IMR-90 (cell line): ENCODE results near the gene CSF1. TPM values are rescaled to one million over a fixed set of nuclear protein-coding genes. Genes with fewer than 3 reads are reported as not detected.
A peak's percentile ranks its signal among the peaks of the same experiment; 100 is the strongest.

ENCODE experiments used
- ATAC-seq: fragments of 200-7000 bp; cut with Tn5 transposase; 2 replicates; pipeline ENCODE4 v1.9.1; 2020; ENCODE audit warnings: low read depth, mild to moderate bottlenecking, moderate library complexity
- BruUV-seq: library from RNA; stranded (reverse); fragments of 400-500 nt; replicated peaks from 2 replicates; lab custom pipeline; 2021; lab: Mats Ljungman, UMichigan
- CTCF ChIA-PET: fragments of 300-600 bp; formaldehyde crosslinking; extraction: SDS; loops from one replicate; lab custom pipeline; 2021; ENCODE audit warnings: antibody characterized with exemption; lab: Yijun Ruan, JAX
- POLR2A ChIA-PET: fragments of 300-600 bp; sonication (Branson Sonifier 250); formaldehyde crosslinking; loops from one replicate; lab custom pipeline; 2022; ENCODE audit warnings: antibody characterized with exemption; ENCODE audit not compliant: unreplicated experiment; lab: Charles Lee
- DNase-seq: peaks from one replicate; pipeline ENCODE4 v3.0.0; 2013
- H2AFZ ChIP-seq: replicated peaks from 2 replicates; pipeline ENCODE3; 2013; ENCODE audit warnings: low read length, mild to moderate bottlenecking; ENCODE audit not compliant: poor library complexity
- H2AK5ac ChIP-seq: 2 replicates; pipeline ENCODE4 v1.6.1; 2013; ENCODE audit warnings: low read depth, low read length, inconsistent platforms
- H2AK9ac ChIP-seq: replicated peaks from 2 replicates; pipeline ENCODE3; 2013; ENCODE audit warnings: mild to moderate bottlenecking, low read depth, low read length, moderate library complexity; ENCODE audit not compliant: poor library complexity
- H2BK120ac ChIP-seq: 2 replicates; pipeline ENCODE4 v1.6.1; 2013; ENCODE audit warnings: low read depth, low read length, inconsistent platforms
- H2BK15ac ChIP-seq: 3 replicates; pipeline ENCODE4 v1.6.1; 2013; ENCODE audit warnings: low read depth, low read length, inconsistent platforms
- H2BK20ac ChIP-seq: 2 replicates; pipeline ENCODE4 v1.6.1; 2013; ENCODE audit warnings: low read depth, mild to moderate bottlenecking, inconsistent platforms, low read length, moderate library complexity
- H2BK5ac ChIP-seq: 2 replicates; pipeline ENCODE4 v1.6.1; 2013; ENCODE audit warnings: mild to moderate bottlenecking, low read depth, low read length, inconsistent platforms; ENCODE audit not compliant: poor library complexity, severe bottlenecking
- H3K14ac ChIP-seq: replicated peaks from 2 replicates; pipeline ENCODE4 v1.6.1; 2013; ENCODE audit warnings: low read depth, low read length, inconsistent platforms
- H3K18ac ChIP-seq: 2 replicates; pipeline ENCODE4 v1.6.1; 2013; ENCODE audit warnings: low read depth, low read length, control low read depth
- H3K23ac ChIP-seq: 2 replicates; pipeline ENCODE4 v1.6.1; 2013; ENCODE audit warnings: low read depth, low read length, inconsistent platforms
- H3K27ac ChIP-seq: 2 replicates; pipeline ENCODE4 v1.5.1; 2013; ENCODE audit warnings: mild to moderate bottlenecking, control low read depth, low read length; ENCODE audit not compliant: insufficient read depth
- H3K27me3 ChIP-seq: 2 replicates; pipeline ENCODE4 v1.6.1; 2013; ENCODE audit warnings: low read length; ENCODE audit not compliant: control insufficient read depth, insufficient read depth
- H3K36me3 ChIP-seq: 2 replicates; pipeline ENCODE4 v1.6.1; 2013; ENCODE audit warnings: low read length, mixed read lengths; ENCODE audit not compliant: control insufficient read depth, insufficient read depth
- H3K4ac ChIP-seq: 2 replicates; pipeline ENCODE4 v1.6.1; 2013; ENCODE audit warnings: low read depth, low read length, inconsistent platforms
- H3K4me1 ChIP-seq: 2 replicates; pipeline ENCODE4 v1.6.1; 2013; ENCODE audit warnings: low read length, mixed read lengths; ENCODE audit not compliant: control insufficient read depth, insufficient read depth
- H3K4me2 ChIP-seq: 2 replicates; pipeline ENCODE4 v1.6.1; 2013; ENCODE audit warnings: low read depth, mild to moderate bottlenecking, control low read depth, low read length, moderate library complexity
- H3K4me3 ChIP-seq: 2 replicates; pipeline ENCODE4 v1.5.1; 2013; ENCODE audit warnings: low read depth, mild to moderate bottlenecking, control low read depth, low read length, moderate library complexity; ENCODE audit not compliant: insufficient read depth
- H3K56ac ChIP-seq: 2 replicates; pipeline ENCODE4 v1.6.1; 2013; ENCODE audit warnings: low read length, inconsistent platforms; ENCODE audit not compliant: insufficient read depth; ENCODE audit errors: extremely low read depth
- H3K79me1 ChIP-seq, 2 experiments: 2 replicates each; pipeline ENCODE4 v1.6.1; 2013; ENCODE audit warnings: low read length in 2 of 2, inconsistent platforms in 1 of 2, low read depth in 1 of 2
- H3K9ac ChIP-seq: 2 replicates; pipeline ENCODE4 v1.6.1; 2013; ENCODE audit warnings: low read depth, low read length, control low read depth
- H3K9me1 ChIP-seq: 2 replicates; pipeline ENCODE4 v1.6.1; 2013; ENCODE audit warnings: low read length, inconsistent platforms; ENCODE audit not compliant: insufficient read depth
- H3K9me3 ChIP-seq: 2 replicates; pipeline ENCODE4 v1.6.1; 2013; ENCODE audit warnings: low read length; ENCODE audit not compliant: control insufficient read depth, insufficient read depth
- H4K20me1 ChIP-seq: 2 replicates; pipeline ENCODE4 v1.6.1; 2013; ENCODE audit warnings: low read length, inconsistent platforms; ENCODE audit not compliant: insufficient read depth
- H4K5ac ChIP-seq: 2 replicates; pipeline ENCODE4 v1.6.1; 2013; ENCODE audit warnings: mild to moderate bottlenecking, low read depth, low read length, control low read depth
- H4K8ac ChIP-seq, 2 experiments: 2 replicates each; pipeline ENCODE4 v1.6.1; 2013; ENCODE audit warnings: low read depth in 2 of 2, low read length in 2 of 2, control low read depth in 1 of 2, inconsistent platforms in 1 of 2
- H4K91ac ChIP-seq: 2 replicates; pipeline ENCODE4 v1.6.1; 2013; ENCODE audit warnings: low read depth, low read length, inconsistent platforms; ENCODE audit not compliant: insufficient read depth
- BHLHE40 ChIP-seq: fragments of 150-350 bp; IDR thresholded peaks from 2 replicates; pipeline ENCODE4 v1.6.1; 2016; ENCODE audit warnings: mild to moderate bottlenecking, low read depth, low read length
- CEBPB ChIP-seq: IDR thresholded peaks from 2 replicates; pipeline ENCODE4 v1.6.1; 2012; ENCODE audit warnings: low read depth, low read length, improper control_type of control experiment
- CHD1 ChIP-seq: IDR thresholded peaks from 2 replicates; pipeline ENCODE4 v1.6.1; 2012; ENCODE audit warnings: low read depth, low read length, improper control_type of control experiment
- FOS ChIP-seq: fragments of 150-350 bp; IDR thresholded peaks from 2 replicates; pipeline ENCODE4 v1.6.1; 2016; ENCODE audit warnings: low read depth, low read length
- MAFK ChIP-seq: IDR thresholded peaks from 2 replicates; pipeline ENCODE4 v1.6.1; 2012; ENCODE audit warnings: low read depth, low read length, improper control_type of control experiment
- MAZ ChIP-seq: IDR thresholded peaks from 2 replicates; pipeline ENCODE4 v1.6.1; 2012; ENCODE audit warnings: low read depth, mild to moderate bottlenecking, low read length, improper control_type of control experiment, moderate library complexity, borderline replicate concordance
- MXI1 ChIP-seq: IDR thresholded peaks from 2 replicates; pipeline ENCODE4 v1.6.1; 2012; ENCODE audit warnings: low read depth, mild to moderate bottlenecking, low read length, moderate library complexity, borderline replicate concordance
- NFE2L2 ChIP-seq: fragments of 150-350 bp; IDR thresholded peaks from 2 replicates; pipeline ENCODE4 v1.6.1; 2016; ENCODE audit warnings: low read depth, mild to moderate bottlenecking, low read length
- POLR2A ChIP-seq: IDR thresholded peaks from 2 replicates; pipeline ENCODE4 v1.6.1; 2012; ENCODE audit warnings: mild to moderate bottlenecking, low read depth, low read length
- RCOR1 ChIP-seq: IDR thresholded peaks from 2 replicates; pipeline ENCODE4 v1.6.1; 2012; ENCODE audit warnings: mild to moderate bottlenecking, low read length, improper control_type of control experiment; ENCODE audit not compliant: insufficient replicate concordance
- RFX5 ChIP-seq: IDR thresholded peaks from 2 replicates; pipeline ENCODE4 v1.8.0; 2012; ENCODE audit warnings: low read depth, mild to moderate bottlenecking, low read length, moderate library complexity
- SMC3 ChIP-seq: fragments of 150-350 bp; IDR thresholded peaks from 2 replicates; pipeline ENCODE4 v1.6.1; 2016; ENCODE audit warnings: low read depth, mild to moderate bottlenecking, antibody characterized with exemption, low read length, moderate library complexity
- WGBS, 2 experiments: methylation state at CpG; one replicate each; pipeline versions ENCODE4 v1.1.5 to v1.1.7; 2013; ENCODE audit warnings: missing lambda C conversion rate in 2 of 2; ENCODE audit not compliant: insufficient read length in 1 of 2; ENCODE audit errors: extremely low coverage in 2 of 2; 5-methylcytosine and 5-hydroxymethylcytosine counted together
- dilution Hi-C: fragments of 300-500 bp; cut with HindIII; formaldehyde crosslinking; loops from one replicate; pipeline ENCODE4 v1.14.3; 2018; ENCODE audit warnings: low sequenced_read_pairs; ENCODE audit not compliant: unreplicated experiment
- in situ Hi-C: fragments of 300-500 bp; cut with MboI; formaldehyde crosslinking; loops from 3 replicates; pipeline ENCODE4 v1.14.3; 2019; ENCODE audit warnings: low sequenced_read_pairs, inconsistent platforms, mixed read lengths
- intact Hi-C: fragments of 100-400 bp; cut with micrococcal nuclease; formaldehyde crosslinking; loops from 2 replicates; pipeline ENCODE4 v1.10.0; 2022
- polyA plus RNA-seq, 3 experiments: library from polyadenylated mRNA; depleted of rRNA; stranded (reverse); fragments of >200 nt; gene quantifications; 2 replicates each; pipeline ENCODE4 v1.2.3, GENCODE V29; 2012; ENCODE audit warnings: low replicate concordance in 1 of 3
- total RNA-seq: library from RNA; depleted of rRNA; stranded (reverse); fragments of >200 nt; gene quantifications from 2 replicates; pipeline ENCODE4 v1.2.3, GENCODE V29; 2012
- TF ChIP-seq, protein P1 (sequence below): fragments of 150-350 bp; IDR thresholded peaks from 2 replicates; pipeline ENCODE4 v1.6.1; 2017; ENCODE audit warnings: mild to moderate bottlenecking, antibody characterized with exemption, low read length, low read depth
- TF ChIP-seq, protein P2 (sequence below): conservative IDR thresholded peaks from 2 replicates; pipeline ENCODE4 v1.5.1; 2012; ENCODE audit warnings: mild to moderate bottlenecking, low read depth, low read length, improper control_type of control experiment
- TF ChIP-seq, protein P3 (sequence below): fragments of 150-350 bp; IDR thresholded peaks from 2 replicates; pipeline ENCODE4 v1.6.1; 2016; ENCODE audit warnings: low read depth, mild to moderate bottlenecking, low read length, moderate library complexity, borderline replicate concordance

Gene CSF1
- total and polyA plus RNA-seq, 2 of the 4 experiments (the other 2 are of a cell fraction): 14.3 to 22.0 TPM

DNA sequence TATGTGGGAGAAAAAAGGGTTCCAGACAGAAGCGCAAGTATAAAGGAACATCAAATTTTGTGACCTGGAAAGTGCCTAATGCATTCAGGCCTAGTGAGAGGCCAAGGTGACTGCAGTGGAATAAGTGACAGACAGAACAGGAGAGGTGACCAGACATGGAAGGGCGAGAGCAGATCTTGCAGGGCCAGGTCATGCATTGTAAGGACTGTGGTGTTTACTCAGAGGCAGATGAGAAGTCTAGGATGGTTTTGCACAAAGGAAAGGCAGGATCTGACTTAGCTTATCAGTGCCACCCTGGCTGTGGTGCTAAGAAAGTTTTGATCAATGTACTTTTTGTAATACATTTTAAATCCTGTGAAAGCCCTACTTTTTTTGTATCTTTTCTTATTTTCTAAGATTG is 39.9 kb downstream of the CSF1 start:
- H2BK120ac ChIP-seq: no peak overlapping the region
- no peak overlapping the region for H3K14ac ChIP-seq
- dilution Hi-C loops (no loop called here), in situ Hi-C loops (no loop called here), intact Hi-C loops (no loop called here)
- H2BK15ac ChIP-seq: no peak overlapping the region
- no peak overlapping the region for H4K5ac ChIP-seq
- peaks cover 6% of the 10 kb centered on the region for H3K4me1 ChIP-seq
- H4K91ac ChIP-seq: no peak overlapping the region; the same call in 1 of the 2 replicates
- H3K18ac ChIP-seq: no peak overlapping the region
- no peak for ATAC-seq
- H2AFZ ChIP-seq: no peak overlapping the region
- POLR2A ChIA-PET: no interaction called here
- H4K20me1 ChIP-seq: no peaks in the 10 kb centered on the region
- TF ChIP-seq, protein P1, sequence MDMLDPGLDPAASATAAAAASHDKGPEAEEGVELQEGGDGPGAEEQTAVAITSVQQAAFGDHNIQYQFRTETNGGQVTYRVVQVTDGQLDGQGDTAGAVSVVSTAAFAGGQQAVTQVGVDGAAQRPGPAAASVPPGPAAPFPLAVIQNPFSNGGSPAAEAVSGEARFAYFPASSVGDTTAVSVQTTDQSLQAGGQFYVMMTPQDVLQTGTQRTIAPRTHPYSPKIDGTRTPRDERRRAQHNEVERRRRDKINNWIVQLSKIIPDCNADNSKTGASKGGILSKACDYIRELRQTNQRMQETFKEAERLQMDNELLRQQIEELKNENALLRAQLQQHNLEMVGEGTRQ: no peak
- TF ChIP-seq CHD1 (no peak), MAFK (no peak), FOS (no peak), MXI1 (no peak), RCOR1 (no peak), MAZ (no peak), CEBPB (no peak), RFX5 (no peak), BHLHE40 (no peak), POLR2A (no peak), SMC3 (no peak), NFE2L2 (no peak)
- TF ChIP-seq, protein P2, sequence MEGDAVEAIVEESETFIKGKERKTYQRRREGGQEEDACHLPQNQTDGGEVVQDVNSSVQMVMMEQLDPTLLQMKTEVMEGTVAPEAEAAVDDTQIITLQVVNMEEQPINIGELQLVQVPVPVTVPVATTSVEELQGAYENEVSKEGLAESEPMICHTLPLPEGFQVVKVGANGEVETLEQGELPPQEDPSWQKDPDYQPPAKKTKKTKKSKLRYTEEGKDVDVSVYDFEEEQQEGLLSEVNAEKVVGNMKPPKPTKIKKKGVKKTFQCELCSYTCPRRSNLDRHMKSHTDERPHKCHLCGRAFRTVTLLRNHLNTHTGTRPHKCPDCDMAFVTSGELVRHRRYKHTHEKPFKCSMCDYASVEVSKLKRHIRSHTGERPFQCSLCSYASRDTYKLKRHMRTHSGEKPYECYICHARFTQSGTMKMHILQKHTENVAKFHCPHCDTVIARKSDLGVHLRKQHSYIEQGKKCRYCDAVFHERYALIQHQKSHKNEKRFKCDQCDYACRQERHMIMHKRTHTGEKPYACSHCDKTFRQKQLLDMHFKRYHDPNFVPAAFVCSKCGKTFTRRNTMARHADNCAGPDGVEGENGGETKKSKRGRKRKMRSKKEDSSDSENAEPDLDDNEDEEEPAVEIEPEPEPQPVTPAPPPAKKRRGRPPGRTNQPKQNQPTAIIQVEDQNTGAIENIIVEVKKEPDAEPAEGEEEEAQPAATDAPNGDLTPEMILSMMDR: no peak
- TF ChIP-seq, protein P3, sequence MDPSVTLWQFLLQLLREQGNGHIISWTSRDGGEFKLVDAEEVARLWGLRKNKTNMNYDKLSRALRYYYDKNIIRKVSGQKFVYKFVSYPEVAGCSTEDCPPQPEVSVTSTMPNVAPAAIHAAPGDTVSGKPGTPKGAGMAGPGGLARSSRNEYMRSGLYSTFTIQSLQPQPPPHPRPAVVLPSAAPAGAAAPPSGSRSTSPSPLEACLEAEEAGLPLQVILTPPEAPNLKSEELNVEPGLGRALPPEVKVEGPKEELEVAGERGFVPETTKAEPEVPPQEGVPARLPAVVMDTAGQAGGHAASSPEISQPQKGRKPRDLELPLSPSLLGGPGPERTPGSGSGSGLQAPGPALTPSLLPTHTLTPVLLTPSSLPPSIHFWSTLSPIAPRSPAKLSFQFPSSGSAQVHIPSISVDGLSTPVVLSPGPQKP: no peak
- no peaks in the 10 kb centered on the region for H3K9me3 ChIP-seq
- DNase-seq: no peak
- peaks cover 3% of the 10 kb centered on the region for H3K9me1 ChIP-seq
- H3K4me2 ChIP-seq: no peak overlapping the region
- H4K8ac ChIP-seq: no peak overlapping the region
- no peaks in the 10 kb centered on the region for H3K79me1 ChIP-seq
- BruUV-seq: no TSS peak
- H3K9ac ChIP-seq: no peak overlapping the region
- H2BK5ac ChIP-seq: no peak overlapping the region
- H3K56ac ChIP-seq: no peak overlapping the region
- 100% methylated on average over 1 of the region's 2 CpGs; no CpG with 5 or more reads in 1 of the 2 experiments for WGBS, 2 experiments
- no peak overlapping the region for H2AK9ac ChIP-seq
- H3K4ac ChIP-seq: no peak overlapping the region
- H3K4me3 ChIP-seq: no peak overlapping the region
- H3K27me3 ChIP-seq: no peaks in the 10 kb centered on the region
- 0 out of 2 replicates have a peak overlapping the region, but pooled peaks have one; percentile 6 for H3K23ac ChIP-seq
- peak overlapping the region; percentile 3; the same call in 1 of the 2 replicates for H2AK5ac ChIP-seq
- no peak overlapping the region for H3K27ac ChIP-seq
- CTCF ChIA-PET: interaction anchor here (0.6 to 1.0 kb wide), 2 partner anchors 8 to 387 kb away, joined by 3 to 4 read pairs; no protein-coding TSS in a partner anchor
- H3K36me3 ChIP-seq: no peaks in the 10 kb centered on the region
- no peak overlapping the region for H2BK20ac ChIP-seq
